ENCODE results near the gene GAREM2.

DNA sequence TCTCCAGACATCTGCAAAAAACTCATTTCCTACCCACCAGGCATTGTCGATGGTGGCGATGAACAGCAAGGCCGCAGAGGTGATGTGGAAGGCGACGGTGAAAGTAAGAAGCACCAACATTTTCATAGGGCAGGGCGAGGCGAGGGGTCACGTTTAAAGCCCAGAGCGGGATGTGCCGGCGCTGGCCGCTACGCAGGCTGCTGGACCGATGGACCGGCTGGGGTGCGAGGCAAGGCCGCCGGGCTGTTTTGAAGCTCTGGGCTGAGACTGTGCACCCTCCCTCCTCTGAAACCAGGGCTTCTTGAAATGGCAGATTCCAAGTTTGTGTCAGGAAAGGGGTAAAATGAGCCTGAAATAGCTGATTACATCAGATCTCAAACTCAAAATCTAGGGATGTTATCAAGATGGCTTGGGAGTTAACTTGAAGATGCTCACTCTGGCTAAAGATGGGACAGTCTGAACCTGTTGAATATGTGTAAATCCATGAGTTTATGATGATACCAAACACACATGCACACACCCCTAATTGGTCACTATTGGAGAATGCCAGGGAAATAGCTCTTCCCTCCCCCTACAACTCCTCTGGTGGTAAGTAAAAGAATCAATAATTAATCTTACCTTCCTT is 31.6 kb upstream of the GAREM2 start:
- TF ChIP-seq, protein P1, sequence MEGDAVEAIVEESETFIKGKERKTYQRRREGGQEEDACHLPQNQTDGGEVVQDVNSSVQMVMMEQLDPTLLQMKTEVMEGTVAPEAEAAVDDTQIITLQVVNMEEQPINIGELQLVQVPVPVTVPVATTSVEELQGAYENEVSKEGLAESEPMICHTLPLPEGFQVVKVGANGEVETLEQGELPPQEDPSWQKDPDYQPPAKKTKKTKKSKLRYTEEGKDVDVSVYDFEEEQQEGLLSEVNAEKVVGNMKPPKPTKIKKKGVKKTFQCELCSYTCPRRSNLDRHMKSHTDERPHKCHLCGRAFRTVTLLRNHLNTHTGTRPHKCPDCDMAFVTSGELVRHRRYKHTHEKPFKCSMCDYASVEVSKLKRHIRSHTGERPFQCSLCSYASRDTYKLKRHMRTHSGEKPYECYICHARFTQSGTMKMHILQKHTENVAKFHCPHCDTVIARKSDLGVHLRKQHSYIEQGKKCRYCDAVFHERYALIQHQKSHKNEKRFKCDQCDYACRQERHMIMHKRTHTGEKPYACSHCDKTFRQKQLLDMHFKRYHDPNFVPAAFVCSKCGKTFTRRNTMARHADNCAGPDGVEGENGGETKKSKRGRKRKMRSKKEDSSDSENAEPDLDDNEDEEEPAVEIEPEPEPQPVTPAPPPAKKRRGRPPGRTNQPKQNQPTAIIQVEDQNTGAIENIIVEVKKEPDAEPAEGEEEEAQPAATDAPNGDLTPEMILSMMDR (conservative IDR thresholded peaks at IDR 0.05 in 1 of 2, IDR thresholded peaks at IDR 0.05 in 1 of 2; ENCODE audit: extremely low read depth in 1 of 2, insufficient read depth in 1 of 2, low read depth in 1 of 2, low read length in 2 of 2): no peak
- TF ChIP-seq EZH2 (IDR thresholded peaks at IDR 0.05; ENCODE audit: borderline replicate concordance, low read length): no peak
